Lung microvascular endothelial cell (primary cell): ENCODE data around the gene FANCG. TPM values are rescaled to one million over a fixed set of nuclear protein-coding genes. Genes with fewer than 3 reads are reported as not detected.

ENCODE experiments used
- DNase-seq, 2 donors: peaks; one replicate each; pipeline versions ENCODE4 v3.0.0 to v3.0.0-alpha.2; 2010; ENCODE audit warnings: low read depth in 2 of 2
- total RNA-seq: library from RNA; depleted of rRNA; stranded (reverse); fragments of >200 nt; gene quantifications from 2 replicates; pipeline ENCODE4 v1.2.1, GENCODE V29; 2014

The FANCG gene
- total RNA-seq, 1 donor from 2014 or later = 9.7 TPM

GRCh38 chr9:35060548-35061207 lies 19.1 kb downstream of the FANCG start:
- DNase-seq = no peak

GRCh38 chr9:35059438-35059837 lies 20.3 kb downstream of the FANCG start:
- DNase-seq = no peak

DNA sequence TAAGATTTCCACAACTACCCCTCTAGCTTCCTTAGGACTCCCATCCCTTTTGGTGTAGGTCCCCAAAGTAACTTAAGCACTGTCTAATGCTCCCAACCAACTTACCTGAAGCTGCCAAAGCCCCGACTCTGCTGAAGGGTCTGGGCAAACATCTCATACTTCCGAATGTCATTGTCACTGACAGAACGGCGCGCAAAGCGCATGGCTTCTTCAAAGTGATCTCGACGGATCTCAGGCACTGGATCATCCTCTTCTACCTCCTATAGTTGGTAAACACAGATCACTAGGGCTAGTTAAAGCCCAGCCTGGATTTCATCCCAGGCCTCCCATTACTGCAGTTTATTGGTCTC lies 22.5 kb downstream of the FANCG start:
- no peak for DNase-seq

DNA sequence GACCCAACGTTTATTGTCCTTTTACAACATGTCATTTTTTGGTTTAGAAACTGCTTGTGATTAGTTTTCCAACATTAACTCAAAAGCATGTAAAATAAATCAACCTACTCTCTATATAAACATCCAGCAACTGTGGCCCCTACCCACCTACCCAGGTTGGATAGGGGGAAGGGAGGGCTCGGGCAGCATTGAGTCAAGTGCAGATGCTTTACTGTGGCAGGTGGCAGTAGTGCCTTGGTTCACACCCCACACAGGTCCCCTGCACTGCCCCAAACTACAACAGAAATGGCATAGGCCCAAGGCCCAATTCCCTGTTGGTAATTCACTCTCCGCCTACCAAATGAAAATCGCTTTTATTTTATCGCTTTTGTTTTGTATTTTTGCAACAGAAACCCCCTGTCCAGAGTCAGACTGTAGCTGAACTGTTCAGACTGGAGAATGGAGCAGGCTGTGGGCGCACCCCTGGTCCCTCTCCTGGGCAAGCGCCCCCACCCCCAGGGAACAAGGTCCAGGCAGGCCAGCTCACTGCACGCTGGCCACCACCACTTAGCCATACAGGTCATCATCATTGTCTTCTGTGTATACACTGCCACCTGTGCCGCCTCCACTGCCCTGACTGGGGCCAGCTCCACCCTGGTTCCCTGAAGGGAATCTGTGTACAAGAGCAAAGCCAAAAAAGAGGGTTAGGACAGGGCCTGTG lies 23.0 kb downstream of the FANCG start:
- DNase-seq = no peak

DNA sequence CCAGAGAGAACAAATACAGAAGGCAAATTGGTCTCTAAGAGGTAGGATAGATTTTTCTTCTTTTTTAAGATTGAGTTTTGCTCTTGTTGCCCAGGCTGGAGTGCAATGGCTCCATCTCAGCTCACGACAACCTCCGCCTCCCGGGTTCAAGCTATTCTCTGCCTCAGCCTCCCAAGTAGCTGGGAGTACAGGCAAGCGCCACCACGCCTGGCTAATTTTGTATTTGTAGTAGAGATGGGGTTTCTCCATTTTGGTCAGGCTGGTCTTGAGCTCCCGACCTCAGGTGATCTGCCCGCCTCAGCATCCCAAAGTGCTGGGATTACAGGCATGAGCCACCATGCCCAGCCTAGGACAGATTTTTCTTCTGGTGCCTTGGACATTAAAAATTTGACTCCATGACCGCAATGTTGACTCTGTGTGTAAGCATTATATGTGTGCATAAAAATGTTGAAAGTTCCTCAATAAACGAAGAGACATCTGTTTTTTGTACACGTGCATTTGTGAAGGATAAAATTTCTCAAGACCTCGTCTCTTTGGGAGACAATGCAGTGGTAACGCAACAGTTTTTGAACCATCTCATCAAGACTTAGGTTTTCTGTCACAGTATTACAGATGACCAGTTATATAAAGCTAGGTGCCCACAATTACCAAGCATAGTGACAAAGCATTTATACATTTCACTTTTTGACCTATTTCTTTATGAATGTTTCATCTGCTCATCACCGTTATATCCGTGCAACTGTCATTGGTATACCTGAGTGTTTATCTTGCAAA lies 24.7 kb downstream of the FANCG start:
- DNase-seq = no peak

GRCh38 chr9:35054185-35054835 lies 25.4 kb downstream of the FANCG start:
- DNase-seq = no peak

GRCh38 chr9:35051069-35051967 lies 28.4 kb downstream of the FANCG start:
- peak; percentile 58 to 73 for DNase-seq

GRCh38 chr9:35048511-35048910 lies 31.2 kb downstream of the FANCG start:
- DNase-seq = no peak

- no peak for DNase-seq
These were observed 35.7 kb downstream of the FANCG start for GRCh38 chr9:35044071-35044470.

DNA sequence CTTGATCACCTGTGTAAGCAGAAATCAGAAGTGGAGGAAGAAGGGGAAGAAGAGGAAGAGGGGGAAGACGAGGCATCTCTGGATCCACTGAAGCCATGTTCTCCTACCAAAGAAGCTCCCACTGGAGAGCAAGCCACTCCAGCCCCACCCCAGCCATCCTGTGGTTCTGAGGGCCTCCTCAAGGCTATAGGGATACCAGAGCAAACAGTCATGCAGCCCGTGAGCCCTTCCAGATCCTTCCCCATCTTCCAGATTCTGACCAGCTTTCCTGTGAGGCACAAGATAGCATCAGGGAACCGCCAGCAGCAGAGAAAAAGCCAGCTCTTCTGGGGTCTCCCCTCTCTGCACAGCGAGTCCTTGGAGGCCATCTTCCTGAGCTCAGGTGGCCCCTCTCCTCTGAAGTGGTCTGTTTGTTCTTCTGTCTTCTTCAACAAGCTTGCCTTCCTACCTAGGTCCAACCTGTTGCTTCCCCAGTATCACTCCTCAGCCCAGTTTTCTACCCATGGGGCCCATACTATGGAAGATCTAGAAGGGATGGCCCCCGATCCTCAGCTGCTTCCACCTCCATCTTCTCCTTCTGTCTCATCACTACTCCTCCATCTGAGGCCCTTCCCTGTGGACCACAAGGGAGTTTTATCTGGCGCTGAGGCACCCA lies 36.7 kb downstream of the FANCG start:
- no peak for DNase-seq

GRCh38 chr9:35042081-35042604 lies 37.6 kb downstream of the FANCG start:
- DNase-seq = no peak

DNA sequence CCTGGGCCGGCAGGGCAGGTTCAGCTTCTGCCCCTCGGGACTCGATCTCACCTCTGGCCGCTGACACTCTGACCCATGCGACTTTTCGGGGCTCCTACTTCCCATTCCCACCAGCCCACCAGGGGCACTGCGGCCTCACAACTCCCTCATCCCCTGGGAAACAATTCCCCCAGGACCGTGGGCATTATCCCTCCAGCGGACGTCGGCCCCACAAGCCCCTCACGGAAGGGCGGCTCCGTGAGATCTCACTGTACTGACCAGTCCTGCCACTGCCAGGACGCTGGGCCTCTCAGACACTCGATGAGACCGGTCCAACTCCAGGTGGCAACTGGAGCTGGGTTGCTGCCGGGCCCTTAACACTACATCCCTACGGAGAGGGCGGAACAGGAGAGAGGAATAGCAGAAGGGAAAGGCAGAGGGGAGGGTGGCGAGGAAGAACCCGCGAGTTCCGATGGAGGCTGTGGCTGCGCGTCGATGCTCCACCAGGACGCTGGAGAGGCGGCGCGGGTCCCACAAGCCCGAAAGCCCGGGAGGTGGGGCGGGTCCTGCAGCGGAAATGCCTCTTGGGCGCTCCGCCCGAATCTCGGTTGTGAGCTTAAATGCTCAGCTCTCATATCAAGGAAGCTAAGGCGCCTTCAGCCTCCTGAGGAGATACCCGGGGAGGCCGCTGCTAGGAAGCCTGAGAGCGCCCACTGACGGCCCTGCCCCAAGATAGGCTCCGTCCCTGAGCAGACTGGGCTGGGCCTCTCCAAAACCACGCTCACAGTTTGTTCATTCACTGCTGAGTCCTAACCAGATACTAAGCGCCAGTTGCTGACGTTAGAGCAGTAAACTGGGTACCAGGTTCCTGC lies 43.7 kb downstream of the FANCG start:
- peak in 1 of 2 donors; percentile 42 for DNase-seq

GRCh38 chr9:35033101-35033500 lies 46.6 kb downstream of the FANCG start:
- DNase-seq = no peak

DNA sequence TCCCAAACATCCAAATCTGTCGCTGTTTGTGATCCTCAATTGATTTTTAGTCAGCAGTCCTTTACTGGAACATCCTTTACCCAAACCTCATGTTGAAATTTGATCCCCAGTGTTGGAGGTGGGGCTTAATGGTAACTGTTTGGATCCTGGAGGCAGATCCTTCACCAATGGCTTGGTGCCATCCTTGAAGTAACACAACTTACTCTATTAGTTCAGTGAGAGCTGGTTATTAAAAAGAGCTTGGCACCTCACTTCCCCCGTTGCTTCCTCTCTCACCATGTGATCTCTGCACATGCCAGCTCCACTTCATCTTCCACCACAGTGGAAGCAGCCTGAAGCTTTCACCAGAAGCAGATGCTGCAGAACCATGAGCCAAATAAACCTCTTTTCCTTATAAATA lies 49.9 kb downstream of the FANCG start:
- DNase-seq = no peak

DNA sequence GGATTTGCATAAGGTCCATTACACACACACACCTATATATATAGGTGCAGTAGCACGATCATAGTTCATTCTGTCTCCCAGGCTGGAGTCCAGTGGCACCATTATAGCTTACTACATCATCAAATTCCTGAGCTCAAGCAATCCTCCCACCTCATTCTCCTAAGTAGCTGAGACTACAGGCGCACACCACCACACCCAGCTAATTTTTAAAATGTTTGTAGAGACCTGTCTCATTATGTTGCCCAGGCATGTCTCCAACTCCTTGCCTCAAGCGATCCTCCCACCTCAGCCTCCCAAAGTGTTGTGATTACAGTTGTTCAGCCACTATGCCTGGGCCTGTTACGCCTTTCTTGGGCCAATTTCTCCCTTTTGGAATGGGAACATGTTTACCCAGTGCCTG lies 50.5 kb downstream of the FANCG start:
- DNase-seq = no peak

- DNase-seq = no peak
These were observed 51.4 kb downstream of the FANCG start for GRCh38 chr9:35028341-35028740.

DNA sequence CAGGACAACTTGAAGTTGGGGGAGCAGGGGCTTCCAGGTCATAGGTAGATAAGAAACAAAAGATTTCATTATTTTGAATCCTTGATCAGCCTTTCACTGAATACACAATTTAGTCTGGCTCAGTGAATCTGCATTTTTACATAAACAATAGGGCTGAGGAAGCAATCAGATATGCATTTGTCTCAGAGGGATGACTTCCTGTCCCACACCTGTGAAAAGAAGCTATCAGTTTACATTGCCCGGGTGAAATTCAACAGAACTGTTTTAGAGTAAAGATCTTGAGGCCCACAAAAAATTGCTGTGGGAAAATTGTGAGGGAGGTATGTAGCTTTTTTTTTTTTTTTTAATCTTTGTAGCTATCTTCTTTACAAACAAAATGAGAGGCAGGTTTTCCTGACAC lies 51.9 kb downstream of the FANCG start:
- DNase-seq = no peak

DNA sequence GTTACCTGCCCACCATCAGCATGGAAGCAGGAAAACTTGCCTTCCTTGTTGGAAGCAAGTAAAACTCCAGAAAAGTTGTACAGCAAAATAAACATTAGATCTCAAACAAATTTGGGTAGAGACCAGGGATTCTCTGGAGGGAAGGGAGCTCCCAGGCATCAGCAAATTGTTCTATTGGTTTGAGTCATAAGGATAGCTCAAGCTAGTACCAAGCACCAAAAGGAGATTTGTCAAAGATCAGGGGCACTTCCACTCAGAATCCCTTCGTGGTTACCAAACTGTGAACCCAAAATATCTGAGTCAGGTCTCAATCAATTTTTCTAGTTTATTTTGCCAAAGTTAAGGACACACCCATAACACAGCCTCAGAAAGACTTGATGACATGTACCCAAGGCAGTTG lies 52.4 kb downstream of the FANCG start:
- DNase-seq = no peak

- DNase-seq = no peak
These were observed 53.1 kb downstream of the FANCG start for GRCh38 chr9:35026671-35027070.
